HG03442 (cell line): ENCODE measurements around the gene RMND5A.

Source experiments
- ATAC-seq: cut with Tn5 transposase; IDR thresholded peaks from one replicate; pipeline ENCODE4 v1.9.1; 2021; ENCODE audit warnings: mild to moderate bottlenecking, moderate library complexity; ENCODE audit not compliant: unreplicated experiment

Gene RMND5A

GRCh38 chr2:86764661-86765309 lies 44.7 kb downstream of the RMND5A start:
- ATAC-seq = peak; percentile 54

- ATAC-seq = no peak
Measured at GRCh38 chr2:86765310-86765695, 45.2 kb downstream of the RMND5A start.

- ATAC-seq = no peak
Measured at GRCh38 chr2:86768189-86768949, 48.3 kb downstream of the RMND5A start.

- no peak for ATAC-seq
Measured at GRCh38 chr2:86769838-86770237, 49.7 kb downstream of the RMND5A start.

- no peak for ATAC-seq
Measured at GRCh38 chr2:86770816-86771301, 50.8 kb downstream of the RMND5A start.

- ATAC-seq = no peak
Measured at GRCh38 chr2:86772611-86773010, 52.5 kb downstream of the RMND5A start.

GRCh38 chr2:86774862-86775261 lies 54.8 kb downstream of the RMND5A start:
- no peak for ATAC-seq

GRCh38 chr2:86775338-86775737 lies 55.2 kb downstream of the RMND5A start:
- no peak for ATAC-seq

- no peak for ATAC-seq
Measured at GRCh38 chr2:86776532-86776931, 56.4 kb downstream of the RMND5A start.

- no peak for ATAC-seq
Measured at GRCh38 chr2:86778957-86779356, 58.9 kb downstream of the RMND5A start.

- ATAC-seq = no peak
Measured at GRCh38 chr2:86779971-86780370, 59.9 kb downstream of the RMND5A start.

- no peak for ATAC-seq
Measured at GRCh38 chr2:86781363-86781762, 61.3 kb downstream of the RMND5A start.

- no peak for ATAC-seq
Measured at GRCh38 chr2:86782748-86783147, 62.7 kb downstream of the RMND5A start.

- peak; percentile 95 for ATAC-seq
Measured at GRCh38 chr2:86783615-86784339, 63.7 kb downstream of the RMND5A start.

- no peak for ATAC-seq
Measured at GRCh38 chr2:86785456-86785855, 65.4 kb downstream of the RMND5A start.

- no peak for ATAC-seq
Measured at GRCh38 chr2:86786001-86786536, 66.0 kb downstream of the RMND5A start.

GRCh38 chr2:86787736-86788135 lies 67.6 kb downstream of the RMND5A start:
- ATAC-seq = no peak

GRCh38 chr2:86788165-86788564 lies 68.1 kb downstream of the RMND5A start:
- no peak for ATAC-seq

- no peak for ATAC-seq
Measured at GRCh38 chr2:86788881-86789686, 69.0 kb downstream of the RMND5A start.

- ATAC-seq = no peak
Measured at GRCh38 chr2:86789687-86790133, 69.6 kb downstream of the RMND5A start.
